NCI-H345 treated with DMSO at 0.1 percent for 48 hours (cell line): ENCODE data around the gene LRBA.
A peak's percentile ranks its signal among the peaks of the same experiment; 100 is the strongest.

Source experiments
- DNase-seq: peaks from one replicate; lab custom pipeline; 2025; ENCODE audit not compliant: unreplicated experiment; lab: John Stamatoyannopoulos, UW

LRBA gene

GRCh38 chr4:150591406-150591805 is 423.7 kb downstream of the LRBA start:
- peak; percentile 28 for DNase-seq

- no peak for DNase-seq
Observed at GRCh38 chr4:150590631-150591030, 424.5 kb downstream of the LRBA start.

- DNase-seq, result no peak
Observed at GRCh38 chr4:150589157-150589556, 425.9 kb downstream of the LRBA start.

GRCh38 chr4:150588316-150588715 is 426.8 kb downstream of the LRBA start:
- DNase-seq, result no peak

- no peak for DNase-seq
Observed at GRCh38 chr4:150586162-150586810, 428.8 kb downstream of the LRBA start.

GRCh38 chr4:150585611-150586010 is 429.5 kb downstream of the LRBA start:
- DNase-seq, result no peak

- DNase-seq, result no peak
Observed at GRCh38 chr4:150584111-150584915, 430.8 kb downstream of the LRBA start.

- no peak for DNase-seq
Observed at GRCh38 chr4:150583287-150584110, 431.6 kb downstream of the LRBA start.

- DNase-seq, result no peak
Observed at GRCh38 chr4:150582873-150583286, 432.2 kb downstream of the LRBA start.

GRCh38 chr4:150582146-150582872 is 432.8 kb downstream of the LRBA start, which contains the start of gene MAB21L2:
TSS of gene MAB21L2 (plus strand) at chr4:150582151. CDS start at chr4:150583030, 879 bp downstream.
- DNase-seq, result no peak

- no peak for DNase-seq
Observed at GRCh38 chr4:150581641-150582051, 433.4 kb downstream of the LRBA start.

GRCh38 chr4:150581056-150581605 is 434.0 kb downstream of the LRBA start:
- DNase-seq, result no peak

GRCh38 chr4:150580306-150580705 is 434.8 kb downstream of the LRBA start:
- DNase-seq, result no peak

- no peak for DNase-seq
Observed at GRCh38 chr4:150579551-150580234, 435.4 kb downstream of the LRBA start.

- no peak for DNase-seq
Observed at GRCh38 chr4:150578745-150579501, 436.2 kb downstream of the LRBA start.

GRCh38 chr4:150577796-150578195 is 437.3 kb downstream of the LRBA start:
- DNase-seq, result no peak

- no peak for DNase-seq
Observed at GRCh38 chr4:150574678-150575077, 440.4 kb downstream of the LRBA start.

- no peak for DNase-seq
Observed at GRCh38 chr4:150573534-150573933, 441.6 kb downstream of the LRBA start.
